IMR-90 (cell line): Measurements from ENCODE around the gene PHLDA2. TPM values are rescaled to one million over a fixed set of nuclear protein-coding genes. Genes with fewer than 3 reads are reported as not detected.

Experiments
- ATAC-seq: fragments of 200-7000 bp; cut with Tn5 transposase; 2 replicates; pipeline ENCODE4 v1.9.1; 2020; ENCODE audit warnings: low read depth, mild to moderate bottlenecking, moderate library complexity
- BruUV-seq: library from RNA; stranded (reverse); fragments of 400-500 nt; replicated peaks from 2 replicates; lab custom pipeline; 2021; lab: Mats Ljungman, UMichigan
- CTCF ChIA-PET: fragments of 300-600 bp; formaldehyde crosslinking; extraction: SDS; loops from one replicate; lab custom pipeline; 2021; ENCODE audit warnings: antibody characterized with exemption; lab: Yijun Ruan, JAX
- POLR2A ChIA-PET: fragments of 300-600 bp; sonication (Branson Sonifier 250); formaldehyde crosslinking; loops from one replicate; lab custom pipeline; 2022; ENCODE audit warnings: antibody characterized with exemption; ENCODE audit not compliant: unreplicated experiment; lab: Charles Lee
- DNase-seq: peaks from one replicate; pipeline ENCODE4 v3.0.0; 2013
- H2AFZ ChIP-seq: replicated peaks from 2 replicates; pipeline ENCODE3; 2013; ENCODE audit warnings: low read length, mild to moderate bottlenecking; ENCODE audit not compliant: poor library complexity
- H2AK5ac ChIP-seq: 2 replicates; pipeline ENCODE4 v1.6.1; 2013; ENCODE audit warnings: low read depth, low read length, inconsistent platforms
- H2AK9ac ChIP-seq: replicated peaks from 2 replicates; pipeline ENCODE3; 2013; ENCODE audit warnings: mild to moderate bottlenecking, low read depth, low read length, moderate library complexity; ENCODE audit not compliant: poor library complexity
- H2BK120ac ChIP-seq: 2 replicates; pipeline ENCODE4 v1.6.1; 2013; ENCODE audit warnings: low read depth, low read length, inconsistent platforms
- H2BK15ac ChIP-seq: 3 replicates; pipeline ENCODE4 v1.6.1; 2013; ENCODE audit warnings: low read depth, low read length, inconsistent platforms
- H2BK20ac ChIP-seq: 2 replicates; pipeline ENCODE4 v1.6.1; 2013; ENCODE audit warnings: low read depth, mild to moderate bottlenecking, inconsistent platforms, low read length, moderate library complexity
- H2BK5ac ChIP-seq: 2 replicates; pipeline ENCODE4 v1.6.1; 2013; ENCODE audit warnings: mild to moderate bottlenecking, low read depth, low read length, inconsistent platforms; ENCODE audit not compliant: poor library complexity, severe bottlenecking
- H3K14ac ChIP-seq: replicated peaks from 2 replicates; pipeline ENCODE4 v1.6.1; 2013; ENCODE audit warnings: low read depth, low read length, inconsistent platforms
- H3K18ac ChIP-seq: 2 replicates; pipeline ENCODE4 v1.6.1; 2013; ENCODE audit warnings: low read depth, low read length, control low read depth
- H3K23ac ChIP-seq: 2 replicates; pipeline ENCODE4 v1.6.1; 2013; ENCODE audit warnings: low read depth, low read length, inconsistent platforms
- H3K27ac ChIP-seq: 2 replicates; pipeline ENCODE4 v1.5.1; 2013; ENCODE audit warnings: mild to moderate bottlenecking, control low read depth, low read length; ENCODE audit not compliant: insufficient read depth
- H3K27me3 ChIP-seq: 2 replicates; pipeline ENCODE4 v1.6.1; 2013; ENCODE audit warnings: low read length; ENCODE audit not compliant: control insufficient read depth, insufficient read depth
- H3K36me3 ChIP-seq: 2 replicates; pipeline ENCODE4 v1.6.1; 2013; ENCODE audit warnings: low read length, mixed read lengths; ENCODE audit not compliant: control insufficient read depth, insufficient read depth
- H3K4ac ChIP-seq: 2 replicates; pipeline ENCODE4 v1.6.1; 2013; ENCODE audit warnings: low read depth, low read length, inconsistent platforms
- H3K4me1 ChIP-seq: 2 replicates; pipeline ENCODE4 v1.6.1; 2013; ENCODE audit warnings: low read length, mixed read lengths; ENCODE audit not compliant: control insufficient read depth, insufficient read depth
- H3K4me2 ChIP-seq: 2 replicates; pipeline ENCODE4 v1.6.1; 2013; ENCODE audit warnings: low read depth, mild to moderate bottlenecking, control low read depth, low read length, moderate library complexity
- H3K4me3 ChIP-seq: 2 replicates; pipeline ENCODE4 v1.5.1; 2013; ENCODE audit warnings: low read depth, mild to moderate bottlenecking, control low read depth, low read length, moderate library complexity; ENCODE audit not compliant: insufficient read depth
- H3K56ac ChIP-seq: 2 replicates; pipeline ENCODE4 v1.6.1; 2013; ENCODE audit warnings: low read length, inconsistent platforms; ENCODE audit not compliant: insufficient read depth; ENCODE audit errors: extremely low read depth
- H3K79me1 ChIP-seq, 2 experiments: 2 replicates each; pipeline ENCODE4 v1.6.1; 2013; ENCODE audit warnings: low read length in 2 of 2, inconsistent platforms in 1 of 2, low read depth in 1 of 2
- H3K9ac ChIP-seq: 2 replicates; pipeline ENCODE4 v1.6.1; 2013; ENCODE audit warnings: low read depth, low read length, control low read depth
- H3K9me1 ChIP-seq: 2 replicates; pipeline ENCODE4 v1.6.1; 2013; ENCODE audit warnings: low read length, inconsistent platforms; ENCODE audit not compliant: insufficient read depth
- H3K9me3 ChIP-seq: 2 replicates; pipeline ENCODE4 v1.6.1; 2013; ENCODE audit warnings: low read length; ENCODE audit not compliant: control insufficient read depth, insufficient read depth
- H4K20me1 ChIP-seq: 2 replicates; pipeline ENCODE4 v1.6.1; 2013; ENCODE audit warnings: low read length, inconsistent platforms; ENCODE audit not compliant: insufficient read depth
- H4K5ac ChIP-seq: 2 replicates; pipeline ENCODE4 v1.6.1; 2013; ENCODE audit warnings: mild to moderate bottlenecking, low read depth, low read length, control low read depth
- H4K8ac ChIP-seq, 2 experiments: 2 replicates each; pipeline ENCODE4 v1.6.1; 2013; ENCODE audit warnings: low read depth in 2 of 2, low read length in 2 of 2, control low read depth in 1 of 2, inconsistent platforms in 1 of 2
- H4K91ac ChIP-seq: 2 replicates; pipeline ENCODE4 v1.6.1; 2013; ENCODE audit warnings: low read depth, low read length, inconsistent platforms; ENCODE audit not compliant: insufficient read depth
- BHLHE40 ChIP-seq: fragments of 150-350 bp; IDR thresholded peaks from 2 replicates; pipeline ENCODE4 v1.6.1; 2016; ENCODE audit warnings: mild to moderate bottlenecking, low read depth, low read length
- CEBPB ChIP-seq: IDR thresholded peaks from 2 replicates; pipeline ENCODE4 v1.6.1; 2012; ENCODE audit warnings: low read depth, low read length, improper control_type of control experiment
- MAZ ChIP-seq: IDR thresholded peaks from 2 replicates; pipeline ENCODE4 v1.6.1; 2012; ENCODE audit warnings: low read depth, mild to moderate bottlenecking, low read length, improper control_type of control experiment, moderate library complexity, borderline replicate concordance
- NFE2L2 ChIP-seq: fragments of 150-350 bp; IDR thresholded peaks from 2 replicates; pipeline ENCODE4 v1.6.1; 2016; ENCODE audit warnings: low read depth, mild to moderate bottlenecking, low read length
- POLR2A ChIP-seq: IDR thresholded peaks from 2 replicates; pipeline ENCODE4 v1.6.1; 2012; ENCODE audit warnings: mild to moderate bottlenecking, low read depth, low read length
- WGBS, 2 experiments: methylation state at CpG; one replicate each; pipeline versions ENCODE4 v1.1.5 to v1.1.7; 2013; ENCODE audit warnings: missing lambda C conversion rate in 2 of 2; ENCODE audit not compliant: insufficient read length in 1 of 2; ENCODE audit errors: extremely low coverage in 2 of 2; 5-methylcytosine and 5-hydroxymethylcytosine counted together
- dilution Hi-C: fragments of 300-500 bp; cut with HindIII; formaldehyde crosslinking; loops from one replicate; pipeline ENCODE4 v1.14.3; 2018; ENCODE audit warnings: low sequenced_read_pairs; ENCODE audit not compliant: unreplicated experiment
- in situ Hi-C: fragments of 300-500 bp; cut with MboI; formaldehyde crosslinking; loops from 3 replicates; pipeline ENCODE4 v1.14.3; 2019; ENCODE audit warnings: low sequenced_read_pairs, inconsistent platforms, mixed read lengths
- intact Hi-C: fragments of 100-400 bp; cut with micrococcal nuclease; formaldehyde crosslinking; loops from 2 replicates; pipeline ENCODE4 v1.10.0; 2022
- polyA plus RNA-seq, 3 experiments: library from polyadenylated mRNA; depleted of rRNA; stranded (reverse); fragments of >200 nt; gene quantifications; 2 replicates each; pipeline ENCODE4 v1.2.3, GENCODE V29; 2012; ENCODE audit warnings: low replicate concordance in 1 of 3
- total RNA-seq: library from RNA; depleted of rRNA; stranded (reverse); fragments of >200 nt; gene quantifications from 2 replicates; pipeline ENCODE4 v1.2.3, GENCODE V29; 2012

PHLDA2 gene
- total and polyA plus RNA-seq, 2 of the 4 experiments (the other 2 are of a cell fraction) = 3.8 to 89.0 TPM

- WGBS, 2 experiments = 53% methylated on average over 3 of the region's 12 CpGs; no CpG with 5 or more reads in 1 of the 2 experiments
- Histone ChIP-seq H3K23ac (no peak overlapping the region), H3K27ac (no peak overlapping the region; the same call in 1 of the 2 replicates), H3K56ac (no peak overlapping the region), H3K9me3 (peaks cover 5% of the 10 kb centered on the region), H3K9me1 (no peaks in the 10 kb centered on the region), H3K36me3 (no peaks in the 10 kb centered on the region), H2BK15ac (no peak overlapping the region; the same call in 2 of the 3 replicates), H2BK120ac (no peak overlapping the region), H3K18ac (no peak overlapping the region), H2AFZ (peak overlapping the region; percentile 74), H3K4me2 (no peak overlapping the region), H3K4me3 (no peak overlapping the region), H4K20me1 (peaks cover 4% of the 10 kb centered on the region; the same call in 1 of the 2 replicates), H2BK5ac (peak overlapping the region; percentile 36), H4K8ac (peak overlapping the region; percentile 20 to 65; a peak in 1 of 4 replicates), H3K4me1 (peaks cover 9% of the 10 kb centered on the region), H4K5ac (no peak overlapping the region; the same call in 1 of the 2 replicates), H3K27me3 (no peaks in the 10 kb centered on the region), H3K4ac (peak overlapping the region; percentile 18), H4K91ac (peak overlapping the region; percentile 11; the same call in 1 of the 2 replicates), H2BK20ac (no peak overlapping the region), H2AK5ac (peak overlapping the region; percentile 90), H2AK9ac (peak overlapping the region; percentile 55), H3K9ac (no peak overlapping the region), H3K14ac (no peak overlapping the region), H3K79me1 (peaks cover 0 to 6% of the 10 kb centered on the region in 2 experiments; a peak in 2 of 4 replicates)
- ATAC-seq = peak; percentile 36
- dilution Hi-C loops (no loop called here), in situ Hi-C loops (no loop called here), intact Hi-C loops (no loop called here)
- POLR2A ChIA-PET = no interaction called here
- TF ChIP-seq BHLHE40 (no peak), POLR2A (peak; percentile 29; the same call in 1 of the 2 replicates), CEBPB (peak; percentile 71), MAZ (0 out of 2 replicates have a peak, but pooled peaks have one; percentile 33), NFE2L2 (no peak)
- BruUV-seq = no TSS peak
- CTCF ChIA-PET = no interaction called here
- peak; percentile 75 for DNase-seq
These were observed 4.3 kb upstream of the PHLDA2 start for GRCh38 chr11:2933375-2934020.
